ENCODE data around the gene NTN4.

DNA sequence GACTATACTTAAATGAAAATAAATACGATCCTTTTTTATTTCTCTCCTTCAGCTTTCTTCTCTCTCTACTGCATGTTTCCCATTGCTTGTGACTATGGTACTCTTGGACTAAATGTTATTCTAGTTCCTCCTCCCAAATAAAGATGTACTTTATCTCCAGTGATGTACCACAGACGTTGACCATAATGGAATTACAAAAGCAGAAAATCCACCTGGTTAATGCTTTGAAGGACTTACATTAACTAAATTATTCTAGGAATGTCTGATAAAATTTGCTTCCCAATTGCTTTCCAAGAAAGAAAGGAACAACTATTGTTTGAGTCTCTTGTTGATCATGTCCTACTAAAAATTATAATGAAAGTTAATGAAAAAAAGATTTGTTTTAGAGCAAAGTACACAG is 71.8 kb downstream of the NTN4 start:
- TF ChIP-seq, protein P1, sequence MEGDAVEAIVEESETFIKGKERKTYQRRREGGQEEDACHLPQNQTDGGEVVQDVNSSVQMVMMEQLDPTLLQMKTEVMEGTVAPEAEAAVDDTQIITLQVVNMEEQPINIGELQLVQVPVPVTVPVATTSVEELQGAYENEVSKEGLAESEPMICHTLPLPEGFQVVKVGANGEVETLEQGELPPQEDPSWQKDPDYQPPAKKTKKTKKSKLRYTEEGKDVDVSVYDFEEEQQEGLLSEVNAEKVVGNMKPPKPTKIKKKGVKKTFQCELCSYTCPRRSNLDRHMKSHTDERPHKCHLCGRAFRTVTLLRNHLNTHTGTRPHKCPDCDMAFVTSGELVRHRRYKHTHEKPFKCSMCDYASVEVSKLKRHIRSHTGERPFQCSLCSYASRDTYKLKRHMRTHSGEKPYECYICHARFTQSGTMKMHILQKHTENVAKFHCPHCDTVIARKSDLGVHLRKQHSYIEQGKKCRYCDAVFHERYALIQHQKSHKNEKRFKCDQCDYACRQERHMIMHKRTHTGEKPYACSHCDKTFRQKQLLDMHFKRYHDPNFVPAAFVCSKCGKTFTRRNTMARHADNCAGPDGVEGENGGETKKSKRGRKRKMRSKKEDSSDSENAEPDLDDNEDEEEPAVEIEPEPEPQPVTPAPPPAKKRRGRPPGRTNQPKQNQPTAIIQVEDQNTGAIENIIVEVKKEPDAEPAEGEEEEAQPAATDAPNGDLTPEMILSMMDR (IDR thresholded peaks at IDR 0.05 in 4 of 5, conservative IDR thresholded peaks at IDR 0.05 in 1 of 5) = no peak
- TF ChIP-seq POLR2A (IDR thresholded peaks at IDR 0.05) = no peak
